ENCODE measurements around the gene SSNA1. TPM values are rescaled to one million over a fixed set of nuclear protein-coding genes. Genes with fewer than 3 reads are reported as not detected.

Gene SSNA1
- total RNA-seq, 2 experiments from 2014 or later = 103 TPM

Other genes with a start within 250 kb of the SSNA1 start
- 10 to 100 TPM; 81.2 to 82.1 TPM for gene FBXW5, start 243.9 kb upstream of the SSNA1 start, total RNA-seq
- under 1 TPM in 1 of 2 experiments, not detected in 1; 0.69 TPM for gene C8G, start 243.4 kb upstream of the SSNA1 start, total RNA-seq
- under 1 TPM; 0.73 to 0.89 TPM for gene LCN12, start 236.4 kb upstream of the SSNA1 start, total RNA-seq
- not detected for gene PTGDS, start 211.2 kb upstream of the SSNA1 start, total RNA-seq
- under 1 TPM in 1 of 2 experiments, not detected in 1; 0.10 TPM for gene LCNL1, start 205.7 kb upstream of the SSNA1 start, total RNA-seq
- gene PAXX, start 196.3 kb upstream of the SSNA1 start, total RNA-seq = 10 to 100 TPM; 66.9 to 74.6 TPM
- gene CLIC3, start 192.1 kb upstream of the SSNA1 start, total RNA-seq = not detected
- 10 to 100 TPM in 1 of 2 experiments, 1 to 10 TPM in 1; 9.8 to 10.3 TPM for gene ABCA2, start 160.4 kb upstream of the SSNA1 start, total RNA-seq
- gene FUT7, start 156.6 kb upstream of the SSNA1 start, total RNA-seq = under 1 TPM in 1 of 2 experiments, not detected in 1; 0.06 TPM
- 10 to 100 TPM; 28.2 to 31.4 TPM for gene NPDC1, start 142.5 kb upstream of the SSNA1 start, total RNA-seq
- gene ENTPD2, start 134.6 kb upstream of the SSNA1 start, total RNA-seq = not detected
- gene SAPCD2, start 118.1 kb upstream of the SSNA1 start, total RNA-seq = 10 to 100 TPM; 16.4 to 16.5 TPM
- 10 to 100 TPM; 27.2 to 29.6 TPM for gene UAP1L1, start 111.2 kb upstream of the SSNA1 start, total RNA-seq
- 10 to 100 TPM; 30.0 to 34.1 TPM for gene MAN1B1, start 101.7 kb upstream of the SSNA1 start, total RNA-seq
- gene DPP7, start 73.9 kb upstream of the SSNA1 start, total RNA-seq = 100 to 1,000 TPM; 323 to 333 TPM
- under 1 TPM in 1 of 2 experiments, not detected in 1; 0.06 TPM for gene GRIN1, start 49.5 kb upstream of the SSNA1 start, total RNA-seq
- gene LRRC26, start 18.6 kb upstream of the SSNA1 start, total RNA-seq = not detected
- not detected for gene TMEM210, start 16.6 kb upstream of the SSNA1 start, total RNA-seq
- gene ANAPC2, start 116 bp upstream of the SSNA1 start, total RNA-seq = 10 to 100 TPM; 49.1 to 51.8 TPM
- 10 to 100 TPM; 11.1 to 11.9 TPM for gene TPRN, start 12.1 kb downstream of the SSNA1 start, total RNA-seq
- 10 to 100 TPM; 47.0 to 47.1 TPM for gene TMEM203, start 17.0 kb downstream of the SSNA1 start, total RNA-seq
- 10 to 100 TPM; 43.7 to 44.6 TPM for gene NDOR1, start 17.0 kb downstream of the SSNA1 start, total RNA-seq
- gene RNF208, start 33.6 kb downstream of the SSNA1 start, total RNA-seq = 1 to 10 TPM; 3.0 to 4.1 TPM
- under 1 TPM in 1 of 2 experiments, not detected in 1; 0.23 TPM for gene CYSRT1, start 36.5 kb downstream of the SSNA1 start, total RNA-seq
- gene RNF224, start 38.8 kb downstream of the SSNA1 start, total RNA-seq = not detected
- not detected for gene SLC34A3, start 42.2 kb downstream of the SSNA1 start, total RNA-seq
- gene TUBB4B, start 52.6 kb downstream of the SSNA1 start, total RNA-seq = 100 to 1,000 TPM; 315 to 323 TPM
- gene STPG3, start 62.6 kb downstream of the SSNA1 start, total RNA-seq = not detected
- 10 to 100 TPM; 67.0 to 70.9 TPM for gene NELFB, start 66.7 kb downstream of the SSNA1 start, total RNA-seq
- 1 to 10 TPM; 4.8 TPM for gene TOR4A, start 89.0 kb downstream of the SSNA1 start, total RNA-seq
- 1 to 10 TPM; 3.0 to 3.4 TPM for gene NRARP, start 113.6 kb downstream of the SSNA1 start, total RNA-seq
- 1 to 10 TPM; 3.4 to 3.7 TPM for gene EXD3, start 234.5 kb downstream of the SSNA1 start, total RNA-seq
- gene NOXA1, start 234.7 kb downstream of the SSNA1 start, total RNA-seq = under 1 TPM; 0.40 to 0.67 TPM